ENCODE data around the gene ARL11.

Gene ARL11

GRCh38 chr13:49615836-49616675 is 12.3 kb upstream of the ARL11 start:
- no peak for DNase-seq

DNA sequence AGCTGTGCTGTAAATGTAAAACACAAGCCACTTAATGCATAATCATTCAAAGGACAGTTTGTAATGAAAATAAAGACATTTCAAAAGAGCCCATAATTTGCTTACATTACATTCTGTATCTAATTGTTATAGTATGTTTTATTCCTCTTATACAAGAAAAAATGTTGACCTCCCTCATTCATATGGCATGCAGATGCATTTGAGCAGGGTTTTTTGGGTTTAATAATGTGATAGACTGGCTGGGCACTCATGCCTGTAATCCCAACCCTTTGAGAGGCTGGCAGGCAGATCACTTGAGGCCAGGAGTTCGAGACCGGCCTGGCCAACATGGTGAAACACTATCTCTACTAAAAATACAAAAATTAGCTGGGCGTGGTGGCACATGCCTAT is 11.6 kb upstream of the ARL11 start:
- no peak for DNase-seq

DNA sequence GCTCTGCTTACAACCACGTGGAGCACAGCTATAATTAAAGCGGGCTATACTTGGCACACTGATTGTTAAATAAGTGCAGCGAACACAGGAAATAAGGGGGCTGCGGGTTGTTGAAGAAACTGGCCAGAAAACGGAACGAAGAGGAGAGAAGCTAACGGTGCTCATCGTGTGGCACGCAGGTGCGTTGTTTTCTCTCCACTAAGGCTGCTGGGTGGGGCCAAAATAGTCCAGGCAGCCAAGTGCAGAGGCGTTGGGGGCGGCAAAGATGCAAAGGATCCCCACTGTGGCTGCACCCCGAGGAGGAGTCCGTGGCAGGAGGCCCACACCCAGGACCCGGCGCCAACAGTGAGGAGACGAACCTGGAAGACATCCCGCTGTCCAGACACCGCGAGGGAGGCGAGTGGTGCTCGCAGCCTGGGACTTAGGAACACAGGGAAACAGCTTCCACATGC is 8.1 kb upstream of the ARL11 start:
- no peak for DNase-seq

DNA sequence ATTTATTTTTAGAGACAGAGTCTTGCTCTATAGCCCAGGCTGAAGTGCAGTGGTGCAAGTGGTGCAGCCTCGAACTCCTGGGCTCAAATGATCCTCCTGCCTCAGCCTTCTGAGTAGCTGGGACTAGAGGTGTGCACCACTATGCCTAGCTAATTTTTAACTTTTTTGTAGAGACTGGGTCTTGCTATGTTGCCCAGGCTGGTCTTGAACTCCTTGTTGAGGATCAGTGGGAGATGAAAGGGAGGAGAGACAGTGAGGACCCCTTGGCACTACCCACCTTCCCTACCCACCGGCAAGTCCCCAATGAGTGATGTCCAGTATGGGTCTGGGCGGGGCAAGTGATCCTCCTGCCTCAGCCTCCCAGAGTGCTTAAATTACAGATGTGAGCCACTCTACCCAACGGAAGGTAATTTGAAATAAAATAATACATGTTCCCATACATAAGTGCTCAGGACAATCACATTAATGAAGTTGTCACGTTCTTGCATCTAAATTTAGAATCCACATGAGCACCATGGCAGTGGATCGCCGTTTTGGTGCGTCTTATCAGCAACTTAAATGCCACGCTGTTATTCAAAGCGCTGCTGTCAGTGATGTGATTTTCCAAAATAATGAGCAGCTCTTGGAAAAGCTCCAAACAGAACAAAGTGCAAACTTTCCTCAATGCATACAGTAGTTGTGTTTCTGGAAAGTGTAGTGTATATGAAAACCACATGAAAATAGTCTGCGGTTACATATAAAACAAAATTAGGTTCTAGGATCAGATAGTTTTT is 5.9 kb upstream of the ARL11 start:
- DNase-seq: no peak

- no peak for DNase-seq
Measured at GRCh38 chr13:49624229-49624628, 4.1 kb upstream of the ARL11 start.

DNA sequence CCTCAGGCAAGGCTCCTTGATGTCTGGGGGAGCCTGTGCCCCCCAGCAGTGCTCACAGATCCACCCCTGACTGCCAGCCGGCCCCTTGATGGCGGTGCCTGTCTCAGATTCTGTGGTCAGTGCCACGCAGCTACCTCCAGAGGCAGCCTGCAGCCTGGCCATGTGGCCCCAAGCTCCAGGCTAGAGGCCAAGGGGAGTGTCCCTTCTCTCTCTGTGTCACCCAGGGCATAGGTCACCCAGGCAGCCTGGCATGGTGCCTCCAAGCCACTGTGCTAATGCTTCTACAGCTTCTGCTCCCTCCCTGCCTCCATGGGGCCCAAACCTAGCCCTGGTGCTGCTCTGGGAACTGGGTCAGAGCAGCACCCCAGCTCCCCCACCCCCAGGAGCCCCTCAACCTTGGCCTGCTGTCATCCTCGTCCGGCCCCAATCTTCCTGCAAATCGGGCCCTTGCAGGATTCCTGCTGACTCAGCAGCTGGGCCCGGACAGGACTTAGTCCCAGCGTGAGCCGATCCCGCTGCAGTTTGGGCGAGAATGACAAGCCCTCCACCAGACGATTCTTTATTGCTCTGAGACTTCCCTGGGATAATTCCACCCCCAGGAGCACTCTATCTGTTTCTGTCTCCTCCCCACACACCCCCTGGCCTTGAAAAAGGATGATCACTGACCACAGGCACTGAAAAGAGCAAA is 2.8 kb upstream of the ARL11 start:
- no peak for DNase-seq

GRCh38 chr13:49629196-49629938 is 1.1 kb downstream of the ARL11 start:
- no peak for DNase-seq

DNA sequence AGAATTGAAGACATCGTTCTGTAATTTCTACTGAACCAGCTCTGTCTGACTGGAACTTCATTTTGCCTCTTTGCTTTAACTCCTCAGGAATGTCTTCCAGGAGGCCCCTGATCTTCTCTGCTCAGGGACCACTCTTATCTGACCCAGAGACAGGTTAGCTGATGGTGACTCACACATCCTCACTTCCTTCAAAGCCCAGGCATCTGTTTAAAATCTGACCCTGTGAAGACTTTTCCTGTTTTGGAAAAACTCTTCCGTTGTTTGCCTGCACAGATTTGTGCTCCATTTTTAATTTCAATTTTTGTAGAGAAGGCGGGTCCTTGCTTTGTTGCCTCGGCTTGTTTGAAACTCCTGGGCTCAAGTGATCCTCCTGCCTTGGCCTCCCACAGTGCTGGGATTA is 1.6 kb downstream of the ARL11 start:
- no peak for DNase-seq

DNA sequence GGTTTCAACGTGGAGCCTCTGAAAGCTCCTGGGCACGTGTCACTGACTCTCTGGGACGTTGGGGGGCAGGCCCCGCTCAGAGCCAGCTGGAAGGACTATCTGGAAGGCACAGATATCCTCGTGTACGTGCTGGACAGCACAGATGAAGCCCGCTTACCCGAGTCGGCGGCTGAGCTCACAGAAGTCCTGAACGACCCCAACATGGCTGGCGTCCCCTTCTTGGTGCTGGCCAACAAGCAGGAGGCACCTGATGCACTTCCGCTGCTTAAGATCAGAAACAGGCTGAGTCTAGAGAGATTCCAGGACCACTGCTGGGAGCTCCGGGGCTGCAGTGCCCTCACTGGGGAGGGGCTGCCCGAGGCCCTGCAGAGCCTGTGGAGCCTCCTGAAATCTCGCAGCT is 2.3 kb downstream of the ARL11 start:
- no peak for DNase-seq

GRCh38 chr13:49632156-49632555 is 3.8 kb downstream of the ARL11 start:
- DNase-seq: no peak

DNA sequence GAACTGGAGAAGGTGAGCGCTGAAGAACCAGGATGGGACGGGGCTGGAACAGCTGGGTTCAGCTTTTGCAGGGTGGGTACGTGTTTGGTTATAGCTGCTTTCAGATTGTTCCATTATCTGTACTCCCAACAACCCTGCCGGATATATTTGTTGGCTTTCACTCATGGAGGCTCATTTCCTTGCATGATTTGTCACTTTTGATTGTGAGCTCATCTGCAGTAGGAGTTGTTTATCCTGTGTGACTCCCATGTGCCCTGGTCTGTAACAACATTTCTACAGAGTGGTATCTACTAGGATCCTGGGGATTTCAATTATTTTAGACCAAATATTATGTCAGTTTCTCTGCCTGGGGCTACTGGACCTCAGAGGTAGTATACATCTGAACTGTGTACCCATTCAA is 5.4 kb downstream of the ARL11 start:
- DNase-seq: no peak

DNA sequence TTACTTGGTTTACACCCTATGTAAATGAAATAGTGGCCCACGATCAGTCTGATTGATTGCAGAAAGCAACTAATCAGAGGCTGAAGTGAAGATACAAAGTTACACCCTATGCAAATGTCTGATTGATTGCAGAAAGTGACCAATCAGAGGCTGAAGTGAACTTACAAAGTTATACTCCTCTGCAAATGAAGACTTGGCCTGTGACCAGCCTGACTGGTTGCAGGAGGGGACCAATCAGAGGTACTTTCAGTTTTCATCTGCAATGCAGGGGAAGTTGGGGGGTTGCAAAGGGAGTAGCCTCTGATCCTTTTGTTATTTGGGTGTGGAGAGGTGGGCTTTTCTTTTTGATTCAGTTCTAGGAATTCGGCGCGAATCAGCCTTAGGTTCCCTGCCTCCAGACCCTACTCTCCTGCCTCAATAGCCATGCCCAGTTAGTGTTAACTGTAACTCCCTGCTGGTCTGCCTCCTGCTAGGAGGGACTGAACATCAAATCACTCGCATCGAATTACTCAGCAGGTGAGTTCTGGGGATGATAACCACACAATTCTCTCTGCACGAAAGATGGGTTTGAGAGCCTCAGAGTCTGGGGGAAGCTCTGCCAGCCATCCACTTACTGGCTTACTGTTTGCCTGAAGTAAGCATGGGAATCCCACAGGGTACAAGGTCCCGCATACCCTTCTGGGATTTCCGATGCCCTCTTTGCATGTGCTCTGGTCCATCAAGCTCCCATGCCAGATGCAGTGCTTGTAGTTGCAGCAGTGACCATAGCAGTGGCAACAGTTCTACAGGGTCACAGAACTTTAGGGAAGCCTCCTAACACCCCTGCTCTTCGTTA is 7.5 kb downstream of the ARL11 start:
- no peak for DNase-seq

GRCh38 chr13:49636705-49637104 is 8.4 kb downstream of the ARL11 start:
- no peak for DNase-seq

- DNase-seq: no peak
Measured at GRCh38 chr13:49638030-49638743, 9.9 kb downstream of the ARL11 start.

DNA sequence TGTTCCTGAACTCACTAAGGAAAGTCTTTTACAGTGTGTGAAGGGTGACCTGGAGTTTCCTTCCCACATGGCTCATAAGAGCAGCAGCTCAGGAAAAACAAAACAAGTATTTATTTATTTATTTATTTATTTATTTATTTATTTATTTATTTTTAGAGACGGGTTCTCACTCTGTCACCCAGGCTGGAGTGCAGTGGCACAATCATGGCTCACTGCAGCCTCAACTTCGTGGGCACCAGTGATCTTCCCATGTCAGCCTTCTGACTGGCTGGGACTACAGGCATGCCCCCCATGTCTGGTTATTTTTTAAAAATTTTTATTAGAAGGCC is 10.4 kb downstream of the ARL11 start:
- DNase-seq: no peak

GRCh38 chr13:49641801-49642291 is 13.5 kb downstream of the ARL11 start:
- no peak for DNase-seq

GRCh38 chr13:49643035-49643646 is 14.8 kb downstream of the ARL11 start:
- no peak for DNase-seq

DNA sequence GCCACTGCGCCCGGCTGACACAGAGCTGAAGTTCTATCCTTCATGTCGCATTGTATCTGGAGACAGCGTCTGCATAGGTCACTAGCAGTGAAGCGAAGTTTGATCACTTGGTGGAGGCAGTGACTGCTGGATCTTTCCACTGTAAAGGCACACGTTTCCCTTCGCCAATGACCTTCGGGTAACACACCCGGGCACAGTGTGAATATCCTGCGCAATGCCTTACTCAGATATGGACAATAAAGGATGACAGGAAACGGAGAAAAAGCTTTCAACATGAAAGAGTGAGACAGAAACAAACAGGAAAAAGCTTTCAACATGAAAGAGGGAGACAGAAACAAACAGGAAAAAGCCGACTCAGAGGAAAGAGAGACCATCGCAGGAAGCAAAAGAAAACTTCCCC is 17.1 kb downstream of the ARL11 start:
- DNase-seq: no peak

DNA sequence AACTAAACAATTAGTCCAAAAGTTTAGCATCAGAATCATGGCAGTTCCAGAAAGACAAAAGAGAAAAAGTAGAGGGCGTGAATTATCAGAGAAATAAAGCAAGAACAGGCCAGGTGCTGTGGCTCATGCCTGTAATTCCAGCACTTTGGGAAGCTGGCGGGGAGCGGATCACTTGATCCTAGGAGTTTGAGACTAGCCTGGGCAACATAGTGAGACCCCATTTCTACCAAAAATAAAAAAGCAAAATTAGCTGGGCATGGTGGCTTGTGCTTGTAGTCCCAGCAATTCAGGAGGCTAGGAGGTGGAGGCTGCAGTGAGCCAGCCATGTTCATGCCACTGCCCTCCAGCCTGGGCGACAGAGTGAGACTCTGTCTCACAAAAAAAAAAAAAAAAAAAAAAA is 18.4 kb downstream of the ARL11 start:
- no peak for DNase-seq

- no peak for DNase-seq
Measured at GRCh38 chr13:49649244-49649962, 21.1 kb downstream of the ARL11 start.
